PC-9 (cell line): Measurements from ENCODE around the gene RRP1. TPM values are rescaled to one million over a fixed set of nuclear protein-coding genes. Genes with fewer than 3 reads are reported as not detected.
"Not testable (repeated sequence)": the region's sequence is repeated elsewhere in the genome, so short reads cannot be mapped to it uniquely, and the experiment has no call there.

ENCODE experiments used
- BruUV-seq: library from RNA; stranded (reverse); fragments of 400-500 nt; replicated peaks from 2 replicates; lab custom pipeline; 2021; lab: Mats Ljungman, UMichigan
- CTCF ChIA-PET: fragments of 300-600 bp; sonication (Branson Sonifier 250); formaldehyde crosslinking; loops from one replicate; lab custom pipeline; 2022; ENCODE audit warnings: antibody characterized with exemption; lab: Charles Lee
- POLR2A ChIA-PET: fragments of 300-600 bp; sonication (Branson Sonifier 250); formaldehyde crosslinking; loops from one replicate; lab custom pipeline; 2022; ENCODE audit warnings: antibody characterized with exemption; ENCODE audit not compliant: unreplicated experiment; lab: Charles Lee
- DNase-seq, 2 experiments: peaks; one replicate each; pipeline versions ENCODE4 v3.0.0 to v3.0.0-alpha.2; 2015 to 2022; ENCODE audit warnings: mixed read lengths in 1 of 2
- H2AFZ ChIP-seq: fragments of 200-600 bp; sonication (generic); 2 replicates; pipeline ENCODE4 v1.8.1; 2017; ENCODE audit warnings: antibody characterized with exemption
- H3F3A ChIP-seq: fragments of 200-600 bp; sonication (generic); 2 replicates; pipeline ENCODE4 v1.8.1; 2017; ENCODE audit warnings: antibody characterized with exemption, mild to moderate bottlenecking, low read depth; ENCODE audit not compliant: insufficient read depth
- H3K27ac ChIP-seq: fragments of 200-600 bp; sonication (generic); 2 replicates; pipeline ENCODE4 v1.6.1; 2016; ENCODE audit warnings: mixed run types
- H3K27me3 ChIP-seq: fragments of 200-600 bp; sonication (generic); 2 replicates; pipeline ENCODE4 v1.6.1; 2016; ENCODE audit warnings: low read depth, mixed run types; ENCODE audit not compliant: insufficient read depth
- H3K36me3 ChIP-seq: fragments of 200-600 bp; sonication (generic); 2 replicates; pipeline ENCODE4 v1.6.1; 2016; ENCODE audit warnings: low read depth, mixed run types
- H3K4me1 ChIP-seq: fragments of 200-600 bp; sonication (generic); replicated peaks from 2 replicates; pipeline ENCODE4 v1.6.1; 2016; ENCODE audit warnings: mixed run types; ENCODE audit not compliant: insufficient read depth
- H3K4me2 ChIP-seq: fragments of 200-600 bp; sonication (generic); 2 replicates; pipeline ENCODE4 v1.6.1; 2017; ENCODE audit warnings: mixed run types
- H3K4me3 ChIP-seq: fragments of 200-600 bp; sonication (generic); 2 replicates; pipeline ENCODE4 v1.6.1; 2016; ENCODE audit warnings: mixed run types
- H3K79me2 ChIP-seq: fragments of 200-600 bp; sonication (generic); 2 replicates; pipeline ENCODE4 v1.6.1; 2017; ENCODE audit warnings: low read depth, mixed run types
- H3K9me2 ChIP-seq: fragments of 200-600 bp; sonication (generic); 2 replicates; pipeline ENCODE4 v1.8.1; 2017; ENCODE audit warnings: mild to moderate bottlenecking; ENCODE audit not compliant: insufficient read depth
- H3K9me3 ChIP-seq: fragments of 200-600 bp; sonication (generic); 2 replicates; pipeline ENCODE4 v1.8.1; 2016; ENCODE audit warnings: low read depth; ENCODE audit not compliant: insufficient read depth
- H4K20me1 ChIP-seq: fragments of 200-600 bp; sonication (generic); 2 replicates; pipeline ENCODE4 v1.8.1; 2017; ENCODE audit not compliant: insufficient read depth
- CTCF ChIP-seq: fragments of 200-600 bp; sonication (generic); conservative IDR thresholded peaks from 2 replicates; pipeline ENCODE4 v1.6.1; 2017; ENCODE audit warnings: mixed run types, antibody characterized with exemption, mild to moderate bottlenecking, moderate library complexity
- EZH2 ChIP-seq: fragments of 200-600 bp; sonication (generic); IDR thresholded peaks from 2 replicates; pipeline ENCODE4 v1.8.0; 2017; ENCODE audit warnings: antibody characterized with exemption, low read depth
- intact Hi-C: fragments of 100-400 bp; cut with micrococcal nuclease; formaldehyde crosslinking; loops from one replicate; pipeline ENCODE4 v1.10.0; 2022; ENCODE audit not compliant: unreplicated experiment
- total RNA-seq: library from RNA; stranded (reverse); gene quantifications from 2 replicates; pipeline ENCODE4 v1.2.3, GENCODE V29; 2021

The RRP1 gene
- total RNA-seq, 1 experiment from 2014 or later, result 24.9 TPM

GRCh38 chr21:43836616-43837015 is 47.2 kb downstream of the RRP1 start:
- no peaks in the 10 kb centered on the region for H3F3A ChIP-seq
- H3K27me3 ChIP-seq, result no peaks in the 10 kb centered on the region
- ChIA-PET CTCF (no interaction called here), POLR2A (no interaction called here)
- H3K27ac ChIP-seq, result no peak overlapping the region
- no peak overlapping the region for H3K4me2 ChIP-seq
- no peak for TF ChIP-seq EZH2
- no peak for TF ChIP-seq CTCF
- no peaks in the 10 kb centered on the region for H4K20me1 ChIP-seq
- H3K36me3 ChIP-seq, result no peaks in the 10 kb centered on the region
- intact Hi-C loops, result no loop called here
- no peaks in the 10 kb centered on the region for H3K9me2 ChIP-seq
- no peak for DNase-seq
- H3K4me1 ChIP-seq, result no peaks in the 10 kb centered on the region
- no peaks in the 10 kb centered on the region for H3K9me3 ChIP-seq
- H3K4me3 ChIP-seq, result no peak overlapping the region
- no peak overlapping the region for H2AFZ ChIP-seq
- H3K79me2 ChIP-seq, result no peaks in the 10 kb centered on the region
- no TSS peak for BruUV-seq

GRCh38 chr21:43840259-43840658 is 50.9 kb downstream of the RRP1 start:
- H3K27me3 ChIP-seq, result no peaks in the 10 kb centered on the region
- DNase-seq, result no peak
- no peaks in the 10 kb centered on the region for H3K9me2 ChIP-seq
- TF ChIP-seq EZH2, result no peak
- TF ChIP-seq CTCF, result no peak
- BruUV-seq, result no TSS peak
- no peaks in the 10 kb centered on the region for H3K9me3 ChIP-seq
- no peak overlapping the region for H3K4me3 ChIP-seq
- ChIA-PET CTCF (interaction anchor here (0.6 kb wide), 1 partner anchor 98 kb away, joined by 3 read pairs; no protein-coding TSS in a partner anchor), POLR2A (no interaction called here)
- H3K79me2 ChIP-seq, result no peaks in the 10 kb centered on the region
- no peak overlapping the region for H2AFZ ChIP-seq
- H4K20me1 ChIP-seq, result no peaks in the 10 kb centered on the region
- H3K4me1 ChIP-seq, result no peaks in the 10 kb centered on the region
- H3K27ac ChIP-seq, result no peak overlapping the region
- intact Hi-C loops, result loop anchor here (5.0 kb wide), 1 partner anchor 122 kb away; no protein-coding TSS in a partner anchor
- H3F3A ChIP-seq, result no peaks in the 10 kb centered on the region
- no peak overlapping the region for H3K4me2 ChIP-seq
- H3K36me3 ChIP-seq, result no peaks in the 10 kb centered on the region

GRCh38 chr21:43842742-43843141 is 53.4 kb downstream of the RRP1 start:
- ChIA-PET CTCF (no interaction called here), POLR2A (no interaction called here)
- no peaks in the 10 kb centered on the region for H3K9me2 ChIP-seq
- no peaks in the 10 kb centered on the region for H3K79me2 ChIP-seq
- H4K20me1 ChIP-seq, result no peaks in the 10 kb centered on the region
- no peaks in the 10 kb centered on the region for H3K9me3 ChIP-seq
- H3K4me2 ChIP-seq, result no peak overlapping the region
- no peak for DNase-seq
- H2AFZ ChIP-seq, result no peak overlapping the region
- H3F3A ChIP-seq, result no peaks in the 10 kb centered on the region
- H3K4me1 ChIP-seq, result no peaks in the 10 kb centered on the region
- no TSS peak for BruUV-seq
- H3K4me3 ChIP-seq, result no peak overlapping the region
- intact Hi-C loops, result loop anchor here (5.0 kb wide), 1 partner anchor 120 kb away; no protein-coding TSS in a partner anchor
- TF ChIP-seq EZH2, result no peak
- no peak for TF ChIP-seq CTCF
- H3K27ac ChIP-seq, result no peak overlapping the region
- H3K27me3 ChIP-seq, result no peaks in the 10 kb centered on the region
- H3K36me3 ChIP-seq, result no peaks in the 10 kb centered on the region

GRCh38 chr21:43844906-43845305 is 55.5 kb downstream of the RRP1 start:
- H3F3A ChIP-seq, H4K20me1 ChIP-seq, H3K4me3 ChIP-seq, H3K27me3 ChIP-seq, H3K79me2 ChIP-seq, H2AFZ ChIP-seq, H3K4me1 ChIP-seq, H3K36me3 ChIP-seq, BruUV-seq, POLR2A ChIA-PET, H3K9me3 ChIP-seq, CTCF ChIA-PET, H3K9me2 ChIP-seq, H3K4me2 ChIP-seq, DNase-seq, H3K27ac ChIP-seq: not testable (repeated sequence)
- intact Hi-C loops, result loop anchor here (5.0 kb wide), 1 partner anchor 117 kb away; no protein-coding TSS in a partner anchor
